ENCODE measurements around the gene SLC2A9.

- no peak for TF ChIP-seq CTCF (IDR thresholded peaks at IDR 0.05)
- TF ChIP-seq POLR2AphosphoS5 (IDR thresholded peaks at IDR 0.05; ENCODE audit: low read depth, low read length) = no peak
- no peak for TF ChIP-seq TCF7L2 (IDR thresholded peaks at IDR 0.05; ENCODE audit: low read depth, low read length)
- TF ChIP-seq SIN3A (IDR thresholded peaks at IDR 0.05; ENCODE audit: borderline replicate concordance, insufficient read depth, low read depth, low read length) = no peak
Measured at GRCh38 chr4:9826551-9826950, 194.7 kb downstream of the SLC2A9 start.

Measured in Panc1 (cell line).